Endothelial cell of umbilical vein (primary cell): Measurements from ENCODE around the gene RNGTT. TPM values are rescaled to one million over a fixed set of nuclear protein-coding genes. Genes with fewer than 3 reads are reported as not detected.

Experiments used
- BruUV-seq: library from RNA; stranded (reverse); fragments of 400-500 nt; replicated peaks from 2 replicates; lab custom pipeline; 2021; lab: Mats Ljungman, UMichigan
- CTCF ChIA-PET: fragments of 300-600, 350-600 bp; sonication (Branson Sonifier 250); formaldehyde crosslinking; loops from one replicate; lab custom pipeline; 2021; ENCODE audit warnings: antibody characterized with exemption, inconsistent platforms; lab: Charles Lee
- POLR2A ChIA-PET: fragments of 300-600, 350-600 bp; sonication (Branson Sonifier 250); formaldehyde crosslinking; loops from one replicate; lab custom pipeline; 2021; ENCODE audit warnings: antibody characterized with exemption, inconsistent platforms; lab: Charles Lee
- DNase-seq: peaks from one replicate; pipeline ENCODE4 v3.0.0-alpha.2; 2011; ENCODE audit warnings: low read depth, low spot score
- FAIRE-seq: peaks from 2 replicates; lab custom pipeline; 2011; peaks lifted over from hg19 to GRCh38; lab: Jason Lieb, UNC
- H2AFZ ChIP-seq: 2 replicates; pipeline ENCODE4 v1.6.0; 2012; ENCODE audit warnings: low read depth, low read length, control low read depth, inconsistent platforms
- H3K27ac ChIP-seq: 2 replicates; pipeline ENCODE4 v1.5.1; 2011; ENCODE audit warnings: low read depth, mild to moderate bottlenecking, control low read depth, low read length, moderate library complexity; ENCODE audit not compliant: insufficient read depth
- H3K27me3 ChIP-seq, 2 experiments: 2 replicates each; pipeline versions ENCODE4 v1.6.0 to v1.6.1; 2011; ENCODE audit warnings: low read length in 2 of 2, mixed read lengths in 1 of 2; ENCODE audit not compliant: control insufficient read depth in 2 of 2, insufficient read depth in 2 of 2
- H3K36me3 ChIP-seq, 2 experiments: 2 replicates in 1 of 2; 3 replicates in 1 of 2; pipeline ENCODE4 v1.5.1; 2011; ENCODE audit warnings: low read length in 2 of 2, mild to moderate bottlenecking in 1 of 2, moderate library complexity in 1 of 2; ENCODE audit not compliant: control insufficient read depth in 2 of 2, insufficient read depth in 2 of 2; ENCODE audit errors: extremely low read depth in 1 of 2
- H3K4me1 ChIP-seq: 3 replicates; pipeline ENCODE4 v1.5.1; 2011; ENCODE audit warnings: mild to moderate bottlenecking, low read length; ENCODE audit not compliant: control insufficient read depth, insufficient read depth; ENCODE audit errors: extremely low read depth
- H3K4me2 ChIP-seq: 2 replicates; pipeline ENCODE4 v1.6.1; 2011; ENCODE audit warnings: low read length, control low read depth, mixed read lengths; ENCODE audit not compliant: insufficient read depth
- H3K4me3 ChIP-seq, 3 experiments: fragments of 200-600 bp in 1 of 3; sonication (generic), shearing (Covaris generic) in 1 of 3; replicated peaks in 1 of 3; 2 replicates each; pipeline ENCODE4 v1.5.1; 2011 to 2016; ENCODE audit warnings: control low read depth in 3 of 3, low read length in 3 of 3, mild to moderate bottlenecking in 2 of 3, inconsistent platforms in 1 of 3, low read depth in 1 of 3, moderate library complexity in 1 of 3; ENCODE audit not compliant: insufficient read depth in 1 of 3
- H3K79me2 ChIP-seq: 2 replicates; pipeline ENCODE4 v1.6.0; 2012; ENCODE audit warnings: low read length, inconsistent platforms; ENCODE audit not compliant: control insufficient read depth, insufficient read depth
- H3K9ac ChIP-seq: replicated peaks from 2 replicates; pipeline ENCODE3; 2011; ENCODE audit warnings: low read length, control low read depth; ENCODE audit not compliant: insufficient read depth; ENCODE audit errors: extremely low read depth
- H3K9me1 ChIP-seq: replicated peaks from 3 replicates; pipeline ENCODE4 v1.6.0; 2011; ENCODE audit warnings: mild to moderate bottlenecking, low read length; ENCODE audit not compliant: control insufficient read depth, insufficient read depth; ENCODE audit errors: extremely low read depth
- H3K9me3 ChIP-seq: replicated peaks from 2 replicates; pipeline ENCODE4 v1.5.1; 2012; ENCODE audit warnings: low read length, inconsistent platforms; ENCODE audit not compliant: control insufficient read depth, insufficient read depth
- H4K20me1 ChIP-seq: replicated peaks from 2 replicates; pipeline ENCODE3; 2011; ENCODE audit warnings: mild to moderate bottlenecking, low read length; ENCODE audit not compliant: control insufficient read depth, insufficient read depth; ENCODE audit errors: extremely low read depth
- CTCF ChIP-seq, 2 donors: IDR thresholded peaks; 1 replicate in 1 of 2; 2 replicates in 1 of 2; pipeline ENCODE4 v1.5.1; 2011; ENCODE audit warnings: low read length in 2 of 2, mild to moderate bottlenecking in 2 of 2, moderate library complexity in 2 of 2, control low read depth in 1 of 2, inconsistent platforms in 1 of 2, low read depth in 1 of 2; ENCODE audit not compliant: insufficient read depth in 1 of 2; ENCODE audit errors: extremely low read depth in 1 of 2
- EZH2 ChIP-seq: IDR thresholded peaks from 2 replicates; pipeline ENCODE4 v1.6.1; 2012; ENCODE audit warnings: borderline replicate concordance, low read depth, mild to moderate bottlenecking, moderate library complexity, low read length, inconsistent platforms; ENCODE audit not compliant: severe bottlenecking
- FOS ChIP-seq: IDR thresholded peaks from 2 replicates; pipeline ENCODE4 v1.6.1; 2011; ENCODE audit warnings: mild to moderate bottlenecking, low read length, moderate library complexity, borderline replicate concordance; ENCODE audit not compliant: insufficient read depth
- GATA2 ChIP-seq: IDR thresholded peaks from 2 replicates; pipeline ENCODE4 v1.7.0; 2011; ENCODE audit warnings: low read depth, mild to moderate bottlenecking, moderate library complexity, mixed read lengths, low read length; ENCODE audit not compliant: insufficient read length, insufficient read depth
- JUN ChIP-seq: IDR thresholded peaks from 2 replicates; pipeline ENCODE4 v1.6.1; 2011; ENCODE audit warnings: borderline replicate concordance, low read depth; ENCODE audit not compliant: insufficient read length, insufficient read depth
- MAX ChIP-seq: IDR thresholded peaks from 2 replicates; pipeline ENCODE4 v1.6.1; 2011; ENCODE audit not compliant: insufficient read depth, insufficient read length
- MYC ChIP-seq: IDR thresholded peaks from one replicate; pipeline ENCODE4 v1.6.1; 2011; ENCODE audit warnings: mild to moderate bottlenecking, low read depth, low read length
- POLR2A ChIP-seq: IDR thresholded peaks from 2 replicates; pipeline ENCODE4 v1.6.1; 2012; ENCODE audit warnings: low read depth, mild to moderate bottlenecking, control low read depth, low read length
- POLR2AphosphoS5 ChIP-seq: IDR thresholded peaks from 2 replicates; pipeline ENCODE4 v1.6.1; 2012; ENCODE audit warnings: low read depth, mild to moderate bottlenecking, control low read depth, low read length, moderate library complexity; ENCODE audit not compliant: insufficient read depth
- dilution Hi-C: fragments of 300-500 bp; cut with MboI; formaldehyde crosslinking; loops from one replicate; pipeline ENCODE4 v1.15.0; 2019; ENCODE audit warnings: low sequenced_read_pairs; ENCODE audit not compliant: extremely low pct_ligation_motif_present
- intact Hi-C: fragments of 100-400 bp; cut with micrococcal nuclease; formaldehyde crosslinking; loops from one replicate; pipeline ENCODE4 v1.10.0; 2022
- polyA plus RNA-seq, 4 experiments: library from polyadenylated mRNA; depleted of rRNA in 3 of 4; stranded (reverse) in 3 of 4; unstranded in 1 of 4; fragments of >200 nt; gene quantifications; 2 replicates each; pipeline versions ENCODE4 v1.2.1 to v1.2.3, GENCODE V29; 2011 to 2012; ENCODE audit warnings: missing spikeins in 1 of 4
- total RNA-seq: library from RNA; stranded (reverse); gene quantifications from 2 replicates; pipeline ENCODE4 v1.2.3, GENCODE V29; 2021

Gene RNGTT
- total and polyA plus RNA-seq, 2 donors (not counting 3 experiments of a cell fraction or from before 2014, with no cell fraction given): 2.1 to 13.1 TPM

DNA sequence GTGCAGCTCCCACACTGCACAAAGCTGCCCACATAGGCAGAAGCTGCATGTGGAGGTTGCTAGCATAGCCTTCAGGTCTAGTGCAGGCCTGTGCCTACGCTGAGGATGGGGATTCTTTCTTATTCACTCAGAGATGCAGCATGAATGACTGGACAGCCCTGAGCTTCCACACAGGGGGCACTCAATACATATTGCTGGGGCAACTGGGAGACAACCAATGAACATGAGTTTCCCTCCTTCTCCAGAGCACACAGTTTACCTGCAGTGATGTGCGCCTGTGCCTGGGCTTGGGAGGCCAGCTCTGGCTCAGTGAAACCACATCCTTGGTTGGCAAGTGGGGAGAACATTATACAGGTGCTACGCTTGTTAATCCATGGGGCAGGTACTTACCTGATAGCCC, 389.9 kb downstream of the RNGTT start:
- no peaks in the 10 kb centered on the region for H3K79me2 ChIP-seq
- no TSS peak for BruUV-seq
- H3K9me3 ChIP-seq: no peaks in the 10 kb centered on the region
- FAIRE-seq: no peak
- H3K4me1 ChIP-seq: no peaks in the 10 kb centered on the region
- H3K36me3 ChIP-seq: no peaks in the 10 kb centered on the region
- H3K27ac ChIP-seq: no peak overlapping the region
- intact Hi-C loops: no loop called here
- no peaks in the 10 kb centered on the region for H3K9me1 ChIP-seq
- TF ChIP-seq CTCF (IDR thresholded peaks at IDR 0.05; ENCODE audit: extremely low read depth in 1 of 2, insufficient read depth in 1 of 2, low read depth in 1 of 2, low read length in 2 of 2) (no peak), MAX (no peak), POLR2A (no peak), JUN (no peak), POLR2AphosphoS5 (no peak), GATA2 (no peak), FOS (no peak), EZH2 (no peak), MYC (no peak)
- H4K20me1 ChIP-seq: no peaks in the 10 kb centered on the region
- H3K4me2 ChIP-seq: no peak overlapping the region
- DNase-seq: no peak
- no peak overlapping the region for H3K9ac ChIP-seq
- H2AFZ ChIP-seq: no peak overlapping the region
- dilution Hi-C loops: no loop called here
- H3K27me3 ChIP-seq: no peaks in the 10 kb centered on the region
- POLR2A ChIA-PET: no interaction called here
- CTCF ChIA-PET: no interaction called here
- H3K4me3 ChIP-seq: no peak overlapping the region
